T47D (cell line): Measurements from ENCODE around the gene MCRIP1.

Experiments used
- DNase-seq, 2 experiments: peaks; one replicate each; pipeline versions ENCODE4 v3.0.0 to v3.0.0-alpha.2; 2011 to 2012; ENCODE audit warnings: low read depth in 1 of 2, low spot score in 1 of 2
- JUND ChIP-seq: IDR thresholded peaks from 2 replicates; pipeline ENCODE4 v1.6.1; 2012; ENCODE audit warnings: low read depth
- in situ Hi-C: cut with HindIII; loops from 2 replicates; pipeline ENCODE4 v1.10.0; 2016; ENCODE audit warnings: low sequenced_read_pairs, low pct_unique_long_range_greater_than_20kb

The MCRIP1 gene

DNA sequence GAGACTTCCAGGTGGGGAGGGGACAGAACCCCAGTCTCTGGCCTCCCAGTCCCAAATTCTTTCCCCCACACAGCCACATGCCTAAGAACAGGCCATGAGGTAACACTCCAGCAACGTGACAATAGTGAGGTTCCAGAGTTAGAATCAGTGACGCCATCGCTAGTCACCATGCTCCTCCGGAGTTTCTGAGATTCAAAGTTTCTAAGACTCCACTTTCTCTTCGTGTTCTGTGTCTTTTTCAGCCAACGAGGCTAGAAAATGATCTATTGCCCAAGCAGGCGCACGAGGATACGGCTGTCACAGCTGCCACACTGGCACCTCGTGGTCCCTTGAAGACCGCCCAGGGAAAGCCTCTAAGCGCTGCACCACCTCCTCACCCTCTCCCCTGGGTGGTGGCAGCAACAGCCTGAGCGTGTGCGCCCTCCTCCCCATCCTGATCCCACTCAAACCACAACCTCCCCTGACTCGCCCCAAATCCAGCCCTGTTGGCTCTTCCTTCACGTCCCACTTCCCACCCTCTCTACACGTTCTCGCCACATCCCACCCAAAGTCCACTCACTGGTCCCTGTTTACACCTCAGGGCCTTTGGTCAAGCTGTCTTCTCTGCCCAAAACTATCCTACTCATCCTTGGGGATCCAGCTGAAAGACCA is 1.0 kb downstream of the MCRIP1 start:
- TF ChIP-seq JUND: no peak
- DNase-seq: no peak
- in situ Hi-C loops: no loop called here

DNA sequence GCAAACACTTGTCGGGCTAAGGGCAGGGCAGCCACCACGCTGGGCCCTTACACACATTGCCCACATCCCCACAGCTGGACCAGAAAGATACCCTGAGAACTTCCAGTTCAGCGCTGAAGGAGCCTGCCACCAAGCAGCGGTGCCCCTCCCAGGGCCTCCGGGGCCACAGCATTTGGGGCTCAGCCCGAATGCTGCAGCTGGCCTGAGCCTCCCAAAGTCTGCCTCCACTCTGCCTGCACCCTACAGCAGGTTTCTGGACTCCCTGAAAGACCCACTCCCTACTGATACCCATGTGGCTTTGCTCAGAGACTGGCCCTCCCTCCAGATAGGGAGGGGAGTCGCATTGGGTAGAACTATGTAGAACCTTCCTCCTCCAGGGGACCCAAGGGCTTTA is 1.5 kb downstream of the MCRIP1 start:
- TF ChIP-seq JUND: no peak
- DNase-seq: no peak
- in situ Hi-C loops: no loop called here

- DNase-seq: no peak
- in situ Hi-C loops: no loop called here
Measured at GRCh38 chr17:81829858-81830257, 3.2 kb downstream of the MCRIP1 start.

DNA sequence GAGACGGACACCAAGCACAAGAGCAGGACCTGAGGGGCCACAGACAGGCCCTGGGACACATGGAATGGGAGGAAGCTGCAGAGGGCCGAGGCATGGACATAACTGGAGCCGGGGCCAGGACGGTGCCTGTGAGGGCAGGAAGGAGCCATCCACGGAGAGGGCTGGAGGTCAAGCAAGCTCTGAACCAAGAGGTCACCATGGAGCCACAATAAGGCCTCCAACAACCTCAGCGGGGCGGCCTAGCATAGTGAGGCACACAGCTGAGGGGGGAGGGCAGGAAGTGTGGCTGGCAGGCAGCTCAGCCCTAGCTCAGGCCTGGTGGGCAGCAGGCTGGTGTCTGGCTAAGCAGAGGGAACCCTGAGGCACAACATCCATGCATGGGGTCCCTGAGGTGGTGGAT is 4.4 kb downstream of the MCRIP1 start:
- in situ Hi-C loops: no loop called here
- TF ChIP-seq JUND: no peak

More at GRCh38 chr17:81829858-81830257, 3.2 kb downstream of the MCRIP1 start:
- no peak for TF ChIP-seq JUND

GRCh38 chr17:81825841-81826466 is 7.1 kb downstream of the MCRIP1 start:
- no peak for DNase-seq
- no peak for TF ChIP-seq JUND
- in situ Hi-C loops: no loop called here

More for the DNA sequence above, 4.4 kb downstream of the MCRIP1 start:
- DNase-seq: no peak

GRCh38 chr17:81824595-81824994 is 8.5 kb downstream of the MCRIP1 start:
- in situ Hi-C loops: no loop called here
- TF ChIP-seq JUND: no peak
- no peak for DNase-seq

DNA sequence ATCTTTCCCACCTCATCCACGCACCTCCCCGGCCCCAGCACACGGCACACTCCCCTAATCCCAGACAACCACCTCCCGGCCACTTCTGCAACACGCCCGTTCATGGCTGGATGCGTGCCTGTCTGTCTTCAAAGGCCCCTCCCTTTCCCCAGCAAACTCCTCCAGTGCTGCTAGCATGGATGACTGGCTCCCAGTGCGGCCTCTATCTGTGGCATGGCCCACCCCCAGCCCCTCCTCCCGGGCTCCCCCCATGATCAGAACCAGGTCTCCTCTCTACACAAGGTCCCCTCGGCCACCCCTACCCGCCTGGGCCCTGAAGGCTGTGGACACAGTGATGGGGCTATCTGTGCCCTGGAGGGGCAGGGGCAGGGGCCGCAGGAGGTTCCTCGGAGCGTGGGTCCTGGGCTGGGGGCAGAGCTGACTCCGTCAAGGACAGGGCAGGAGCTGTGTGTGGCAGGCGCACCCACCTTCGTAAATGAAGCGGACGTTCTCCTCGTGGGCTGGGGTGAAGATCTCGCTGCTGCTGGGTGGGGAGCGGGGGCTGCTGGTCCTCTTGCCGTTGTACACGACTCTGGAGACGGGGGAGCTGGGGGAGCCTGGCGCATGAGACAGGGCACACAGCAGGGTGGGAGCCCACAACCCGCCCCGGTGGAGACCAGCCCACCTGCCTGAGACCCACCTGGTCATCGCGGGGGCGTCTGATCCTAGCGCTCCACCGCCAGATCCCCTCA is 9.1 kb downstream of the MCRIP1 start:
- DNase-seq: no peak
- in situ Hi-C loops: no loop called here
- no peak for TF ChIP-seq JUND

GRCh38 chr17:81822996-81823819 is 9.9 kb downstream of the MCRIP1 start:
- in situ Hi-C loops: no loop called here
- no peak for DNase-seq
- no peak for TF ChIP-seq JUND

- in situ Hi-C loops: no loop called here
- no peak for DNase-seq
- TF ChIP-seq JUND: no peak
Measured at GRCh38 chr17:81822312-81822637, 10.8 kb downstream of the MCRIP1 start.

- in situ Hi-C loops: no loop called here
- TF ChIP-seq JUND: no peak
- DNase-seq: peak; percentile 96 to 97
Measured at GRCh38 chr17:81821603-81822311, 11.3 kb downstream of the MCRIP1 start.

GRCh38 chr17:81821147-81821546 is 11.9 kb downstream of the MCRIP1 start:
- TF ChIP-seq JUND: no peak
- in situ Hi-C loops: no loop called here
- DNase-seq: no peak

- no peak for TF ChIP-seq JUND
- in situ Hi-C loops: no loop called here
- DNase-seq: no peak
Measured at GRCh38 chr17:81819708-81820107, 13.4 kb downstream of the MCRIP1 start.
